Heart left ventricle (tissue), 13 donors: ENCODE measurements around the gene TNFRSF9.

Experiments
- POLR2A ChIP-seq, 2 donors: fragments of 450-650 bp; IDR thresholded peaks; one replicate each; pipeline ENCODE4 v1.6.1; 2017; ENCODE audit warnings: antibody characterized with exemption in 2 of 2, mild to moderate bottlenecking in 2 of 2, moderate library complexity in 2 of 2
- TF ChIP-seq, protein P1 (sequence below), 12 donors: fragments of 200-600 bp; sonication (generic) in 4 of 12; IDR thresholded peaks; one replicate each; pipeline versions ENCODE4 v1.5.0 to v1.8.0; 2018 to 2022; ENCODE audit warnings: antibody characterized with exemption in 12 of 12, mild to moderate bottlenecking in 5 of 12
- donor health status: ischemic (EF 13 %, LVEDD 7.1; RV severe dilation, severe dysfunction).
- donor health status: DM: no; HTN: yes; CAD: no.
- donor health status: DM: no; HTN: no; CAD: no.
- donor health status: ischemic (EF 25% LVEDD 6.9; RV normal size, moderate dysfunction).
- donor health status: ischemic (EF 25% LVEDD 5.7; RV mildly dilated, moderate dysfunction).
- donor health status: ischemic (EF 35%, LVEDD 5.7; RV mildly dilated, moderate dysfunction).
- donor health status: nonischemic (EF 11% LVEDD 7.7; RV severe dilation, severe dysfunction).
- donor health status: DM: yes; HTN: yes; CAD: no.
- donor health status: PGD.
- donor health status: ischemic (EF 29% LVEDD 5.4; RV normal size, mild dysfunction).
- donor health status: nonischemic (EF 23%, LVEDD 6.1; RV moderate dilation, normal function).

DNA sequence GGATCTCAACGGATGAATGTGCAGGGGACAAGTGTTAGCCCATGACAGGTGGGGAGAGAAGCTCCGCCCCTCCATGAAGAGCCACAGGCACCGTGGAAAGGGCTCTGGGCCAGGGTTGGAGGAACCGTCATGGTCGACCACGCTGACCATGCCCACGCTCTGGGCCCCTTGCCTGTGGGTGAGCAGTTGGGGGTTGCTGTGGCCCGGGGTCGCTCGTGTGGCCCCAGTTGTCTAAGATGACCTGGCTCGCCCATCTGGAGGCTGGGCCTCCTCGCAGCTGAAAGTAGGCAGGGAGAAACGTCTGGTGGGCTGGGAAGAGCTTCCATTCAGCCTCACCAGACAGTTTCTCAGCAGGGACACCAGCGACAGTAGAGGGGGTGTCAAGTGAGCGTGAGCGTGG lies 74.7 kb downstream of the TNFRSF9 start:
- no peak for TF ChIP-seq POLR2A (IDR thresholded peaks at IDR 0.05)
- TF ChIP-seq, protein P1, sequence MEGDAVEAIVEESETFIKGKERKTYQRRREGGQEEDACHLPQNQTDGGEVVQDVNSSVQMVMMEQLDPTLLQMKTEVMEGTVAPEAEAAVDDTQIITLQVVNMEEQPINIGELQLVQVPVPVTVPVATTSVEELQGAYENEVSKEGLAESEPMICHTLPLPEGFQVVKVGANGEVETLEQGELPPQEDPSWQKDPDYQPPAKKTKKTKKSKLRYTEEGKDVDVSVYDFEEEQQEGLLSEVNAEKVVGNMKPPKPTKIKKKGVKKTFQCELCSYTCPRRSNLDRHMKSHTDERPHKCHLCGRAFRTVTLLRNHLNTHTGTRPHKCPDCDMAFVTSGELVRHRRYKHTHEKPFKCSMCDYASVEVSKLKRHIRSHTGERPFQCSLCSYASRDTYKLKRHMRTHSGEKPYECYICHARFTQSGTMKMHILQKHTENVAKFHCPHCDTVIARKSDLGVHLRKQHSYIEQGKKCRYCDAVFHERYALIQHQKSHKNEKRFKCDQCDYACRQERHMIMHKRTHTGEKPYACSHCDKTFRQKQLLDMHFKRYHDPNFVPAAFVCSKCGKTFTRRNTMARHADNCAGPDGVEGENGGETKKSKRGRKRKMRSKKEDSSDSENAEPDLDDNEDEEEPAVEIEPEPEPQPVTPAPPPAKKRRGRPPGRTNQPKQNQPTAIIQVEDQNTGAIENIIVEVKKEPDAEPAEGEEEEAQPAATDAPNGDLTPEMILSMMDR (IDR thresholded peaks at IDR 0.05): no peak
